Transverse colon (tissue), 4 donors: ENCODE data around the gene CIPC.

Experiments used
- CTCF ChIP-seq, 5 experiments: fragments of 200-600 bp in 3 of 5; fragments of 450-650 bp in 2 of 5; sonication (generic) in 3 of 5; IDR thresholded peaks; 1 replicate in 2 of 5; 2 replicates in 3 of 5; pipeline ENCODE4 v1.5.1; 2016 to 2017; ENCODE audit warnings: antibody characterized with exemption in 5 of 5, inconsistent platforms in 3 of 5, mild to moderate bottlenecking in 2 of 5, moderate library complexity in 1 of 5
- EP300 ChIP-seq: sonication (generic); formaldehyde crosslinking; IDR thresholded peaks from one replicate; pipeline ENCODE4 v1.6.1; 2017; ENCODE audit warnings: antibody characterized with exemption, low read depth
- POLR2A ChIP-seq: fragments of 450-650 bp; IDR thresholded peaks from one replicate; pipeline ENCODE4 v1.6.1; 2016; ENCODE audit warnings: antibody characterized with exemption, mild to moderate bottlenecking, moderate library complexity
- POLR2AphosphoS5 ChIP-seq, 3 donors: sonication (generic); formaldehyde crosslinking; IDR thresholded peaks; one replicate each; pipeline ENCODE4 v1.6.1; 2016; ENCODE audit warnings: antibody characterized with exemption in 3 of 3

GRCh38 chr14:77158882-77159255 lies 60.8 kb downstream of the CIPC start:
- no peak for TF ChIP-seq CTCF (IDR thresholded peaks at IDR 0.05)
- no peak for TF ChIP-seq POLR2A
- TF ChIP-seq EP300: no peak
- TF ChIP-seq POLR2AphosphoS5 (IDR thresholded peaks at IDR 0.05): no peak
